Tibial artery (tissue), 4 donors: ENCODE results near the gene CCSAP.
"Not testable (repeated sequence)": the region's sequence is repeated elsewhere in the genome, so short reads cannot be mapped to it uniquely, and the experiment has no call there.

Experiments
- DNase-seq, 2 donors: peaks; one replicate each; pipeline ENCODE4 v3.0.0-alpha.2; 2019
- H3K27ac ChIP-seq, 2 donors: fragments of 200-600 bp; sonication (generic) in 1 of 2; 1 replicate in 1 of 2; 2 replicates in 1 of 2; pipeline ENCODE4 v1.5.1; 2018 to 2019; ENCODE audit warnings: mild to moderate bottlenecking in 1 of 2
- H3K27me3 ChIP-seq, 2 donors: fragments of 200-600 bp; sonication (generic) in 1 of 2; one replicate each; pipeline versions ENCODE4 v1.5.1 to v1.6.0; 2016 to 2019
- H3K36me3 ChIP-seq, 3 donors: fragments of 200-600 bp; sonication (generic) in 2 of 3; one replicate each; pipeline ENCODE4 v1.5.1; 2016 to 2019; ENCODE audit warnings: mild to moderate bottlenecking in 2 of 3
- H3K4me1 ChIP-seq, 4 donors: fragments of 200-600 bp; sonication (generic) in 2 of 4; 1 replicate in 3 of 4; 2 replicates in 1 of 4; pipeline ENCODE4 v1.5.1; 2016 to 2019
- H3K4me3 ChIP-seq, 2 donors: fragments of 200-600 bp; sonication (generic) in 1 of 2; 1 replicate in 1 of 2; 2 replicates in 1 of 2; pipeline ENCODE4 v1.5.1; 2018 to 2019; ENCODE audit warnings: mild to moderate bottlenecking in 2 of 2
- H3K9me3 ChIP-seq, 3 donors: fragments of 200-600 bp; sonication (generic) in 1 of 3; one replicate each; pipeline ENCODE4 v1.5.1; 2016 to 2019
- CTCF ChIP-seq, 2 experiments: fragments of 200-600 bp in 1 of 2; fragments of 450-650 bp in 1 of 2; IDR thresholded peaks; one replicate each; pipeline ENCODE4 v1.5.1; 2017 to 2019; ENCODE audit warnings: antibody characterized with exemption in 2 of 2, mild to moderate bottlenecking in 1 of 2, moderate library complexity in 1 of 2
- intact Hi-C: fragments of 100-400 bp; cut with DNase I; formaldehyde crosslinking; loops from one replicate; pipeline ENCODE4 v1.15.0; 2023; ENCODE audit warnings: low total_unique reads

CCSAP gene

DNA sequence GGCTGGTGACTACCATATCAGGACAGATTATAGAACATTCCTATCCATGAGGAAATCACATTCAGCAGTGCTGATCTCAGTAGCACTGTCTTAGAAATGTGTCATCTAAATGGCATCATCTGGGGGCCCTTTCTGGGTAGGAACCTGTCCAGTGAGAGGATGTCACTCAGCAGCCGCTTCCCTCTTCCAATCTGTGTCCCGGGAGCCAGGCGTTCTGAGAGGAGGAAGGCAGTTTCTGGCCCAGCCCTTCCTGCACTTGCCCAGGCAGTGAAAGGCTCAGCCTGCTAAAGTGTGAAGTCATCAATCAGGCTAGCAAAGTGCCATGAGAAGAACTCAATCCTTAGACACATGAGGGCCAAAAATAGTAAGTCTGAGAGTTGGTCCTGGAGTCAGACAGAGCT lies 46.3 kb downstream of the CCSAP start:
- Histone ChIP-seq H3K27ac (no peak overlapping the region), H3K27me3 (no peaks in the 10 kb centered on the region), H3K36me3 (peaks cover 31 to 55% (median 39%) of the 10 kb centered on the region in 3 donors), H3K4me3 (no peak overlapping the region), H3K4me1 (peaks cover 0 to 8% (median 0%) of the 10 kb centered on the region in 4 donors), H3K9me3 (no peaks in the 10 kb centered on the region)
- DNase-seq, result no peak
- no peak for TF ChIP-seq CTCF (IDR thresholded peaks at IDR 0.05)
- intact Hi-C loops, result no loop called here

DNA sequence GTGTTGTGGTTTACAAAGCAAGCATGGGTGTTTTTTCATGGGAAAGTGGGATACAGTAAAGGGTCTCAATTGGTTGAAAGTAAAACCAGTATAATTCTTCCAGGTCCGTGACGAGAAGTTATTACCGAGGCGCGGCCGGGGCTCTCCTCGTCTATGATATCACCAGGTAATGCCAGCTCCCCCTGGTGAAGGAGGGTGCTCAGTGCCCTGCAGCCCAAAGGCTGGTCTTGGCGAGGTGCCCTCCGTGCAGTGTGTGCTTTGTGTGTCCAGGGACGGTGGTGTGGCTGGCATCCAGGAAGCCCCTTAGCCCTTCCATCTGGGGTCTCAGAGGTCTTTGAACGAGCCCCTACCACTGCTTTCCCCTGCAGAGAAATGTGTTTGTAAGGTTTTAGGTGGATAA lies 47.1 kb downstream of the CCSAP start:
- Histone ChIP-seq H3K9me3 (no peaks in the 10 kb centered on the region), H3K4me3 (no peak overlapping the region), H3K4me1 (no peaks in the 10 kb centered on the region), H3K27ac (no peak overlapping the region), H3K36me3 (peaks cover 38 to 57% (median 39%) of the 10 kb centered on the region in 3 donors), H3K27me3 (no peaks in the 10 kb centered on the region)
- intact Hi-C loops, result no loop called here
- no peak for TF ChIP-seq CTCF (IDR thresholded peaks at IDR 0.05)
- DNase-seq, result no peak

DNA sequence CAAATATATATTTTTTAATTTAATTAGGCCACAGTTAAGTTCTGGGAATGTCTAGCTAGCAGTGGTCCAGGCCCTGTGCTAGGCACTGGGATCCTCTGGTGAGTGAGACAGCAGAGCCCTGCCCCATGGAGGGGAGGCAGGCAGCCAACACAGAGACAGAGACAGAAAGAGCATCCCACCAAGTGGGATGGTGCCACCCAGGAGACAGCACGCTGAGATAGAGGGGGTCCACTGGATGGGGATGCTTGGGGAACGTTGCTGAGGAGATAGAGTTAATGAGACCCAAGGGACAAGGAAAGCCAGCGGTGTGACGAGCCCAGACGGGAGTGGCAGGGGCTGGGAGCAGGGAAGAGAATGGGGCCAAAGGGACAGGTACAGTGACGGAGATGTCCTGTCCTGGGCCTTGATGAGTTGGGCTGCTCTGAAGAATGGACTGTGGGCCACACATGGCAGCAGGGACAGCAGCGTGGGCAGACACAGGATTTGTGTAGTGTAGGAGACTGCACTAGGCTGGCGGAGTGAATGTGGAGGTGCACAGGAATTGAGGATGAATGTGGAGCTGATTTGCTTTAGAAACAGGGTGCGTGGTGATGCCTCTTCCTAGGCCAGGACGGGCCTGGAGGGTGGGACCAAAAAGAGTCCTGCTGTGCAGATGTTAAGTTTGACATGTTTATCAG lies 49.2 kb downstream of the CCSAP start:
- no peak for DNase-seq
- no peaks in the 10 kb centered on the region for H3K27me3 ChIP-seq
- no peak overlapping the region for H3K4me3 ChIP-seq
- TF ChIP-seq CTCF (IDR thresholded peaks at IDR 0.05), result no peak
- peaks cover 31 to 55% (median 35%) of the 10 kb centered on the region in 3 donors for H3K36me3 ChIP-seq
- H3K27ac ChIP-seq, result no peak overlapping the region
- no peaks in the 10 kb centered on the region for H3K9me3 ChIP-seq
- H3K4me1 ChIP-seq, result no peaks in the 10 kb centered on the region
- intact Hi-C loops, result no loop called here

DNA sequence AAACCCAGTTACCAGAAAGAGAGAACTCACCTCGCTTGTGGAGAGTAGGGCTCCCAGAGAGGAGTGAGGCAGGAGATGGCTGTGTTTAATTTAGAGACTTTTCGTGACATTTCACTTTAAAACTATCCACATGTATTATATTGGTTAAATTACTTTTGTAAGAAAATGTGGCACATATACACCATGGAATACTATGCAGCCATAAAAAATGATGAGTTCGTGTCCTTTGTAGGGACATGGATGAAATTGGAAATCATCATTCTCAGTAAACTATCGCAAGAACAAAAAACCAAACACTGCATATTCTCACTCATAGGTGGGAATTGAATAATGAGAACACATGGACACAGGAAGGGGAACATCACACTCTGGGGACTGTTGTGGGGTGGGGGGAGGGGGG lies 51.2 kb downstream of the CCSAP start:
- H3K27me3 ChIP-seq, H3K27ac ChIP-seq, intact Hi-C loops, H3K4me3 ChIP-seq, H3K4me1 ChIP-seq, DNase-seq, H3K9me3 ChIP-seq: not testable (repeated sequence)
- H3K36me3 ChIP-seq, result peaks cover 16 to 46% (median 29%) of the 10 kb centered on the region in 3 donors

DNA sequence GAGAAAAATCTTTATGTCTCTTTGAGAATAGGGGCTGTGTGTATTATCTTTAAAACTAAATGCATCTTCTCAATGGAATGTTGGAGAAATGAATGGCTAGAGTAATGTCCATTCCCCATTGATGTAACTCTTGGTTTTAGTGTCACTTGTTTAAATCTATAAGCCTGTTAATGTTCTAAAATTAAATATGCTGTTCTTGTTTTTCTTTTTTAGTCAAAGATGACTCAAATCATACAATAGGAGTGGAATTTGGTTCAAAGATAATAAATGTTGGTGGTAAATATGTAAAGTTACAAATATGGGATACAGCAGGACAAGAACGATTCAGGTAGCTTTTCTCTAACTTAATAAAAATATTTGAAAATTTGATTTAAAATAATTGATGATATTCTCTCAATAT lies 54.3 kb downstream of the CCSAP start:
- H3K27me3 ChIP-seq, result no peaks in the 10 kb centered on the region
- intact Hi-C loops, result no loop called here
- H3K4me1 ChIP-seq, result peaks cover 0 to 8% (median 2%) of the 10 kb centered on the region in 4 donors
- no peak for TF ChIP-seq CTCF (IDR thresholded peaks at IDR 0.05)
- no peak overlapping the region for H3K4me3 ChIP-seq
- DNase-seq, result no peak
- no peak overlapping the region for H3K27ac ChIP-seq
- H3K36me3 ChIP-seq, result peaks cover 16 to 37% (median 24%) of the 10 kb centered on the region in 3 donors
- no peaks in the 10 kb centered on the region for H3K9me3 ChIP-seq

DNA sequence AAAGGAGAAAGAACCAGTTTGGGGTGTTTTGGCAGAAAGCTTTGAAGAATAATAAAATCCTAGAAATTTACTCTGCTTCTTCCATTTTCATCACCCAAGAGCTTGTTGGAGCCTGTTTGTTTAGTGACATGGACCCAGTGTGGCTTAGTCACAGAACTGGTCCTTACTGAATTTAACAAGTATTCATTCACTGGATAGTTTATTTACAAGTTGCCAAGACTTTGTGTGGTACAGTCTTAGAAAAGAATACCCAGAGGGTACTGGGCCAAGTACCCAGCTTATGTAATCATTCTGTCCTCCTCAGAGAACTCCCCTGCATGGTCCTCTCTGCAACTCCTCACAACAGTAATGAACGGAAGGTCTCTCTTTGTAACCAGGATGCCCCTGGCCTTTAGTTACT lies 55.6 kb downstream of the CCSAP start:
- TF ChIP-seq CTCF (IDR thresholded peaks at IDR 0.05), result no peak
- no peaks in the 10 kb centered on the region for H3K9me3 ChIP-seq
- no peaks in the 10 kb centered on the region for H3K27me3 ChIP-seq
- DNase-seq, result no peak
- no peak overlapping the region for H3K4me3 ChIP-seq
- intact Hi-C loops, result no loop called here
- H3K36me3 ChIP-seq, result peaks cover 12 to 30% (median 24%) of the 10 kb centered on the region in 3 donors
- H3K27ac ChIP-seq, result no peak overlapping the region
- peaks cover 0 to 15% (median 6%) of the 10 kb centered on the region in 4 donors for H3K4me1 ChIP-seq
